ENCODE data around the gene BRICD5. TPM values are rescaled to one million over a fixed set of nuclear protein-coding genes. Genes with fewer than 3 reads are reported as not detected.

BRICD5 gene
- total and polyA plus RNA-seq, 2 donors (not counting 1 experiment from before 2014, with no cell fraction given) = 0.23 to 1.5 TPM

- H3K9me3 ChIP-seq (ENCODE audit: control insufficient read depth, insufficient read depth, low read depth, low read length) = no peaks in the 10 kb centered on the region
- DNase-seq (ENCODE audit: low read depth in 2 of 2) = no peak
- no peak overlapping the region for H3K9ac ChIP-seq (ENCODE audit: insufficient read depth, low read length)
- H3K27me3 ChIP-seq (ENCODE audit: control insufficient read depth, insufficient read depth, low read length) = no peaks in the 10 kb centered on the region
- H3K36me3 ChIP-seq (ENCODE audit: control insufficient read depth, insufficient read depth, low read length) = peaks cover 40% of the 10 kb centered on the region
- H3K4me2 ChIP-seq (ENCODE audit: extremely low read depth, insufficient read depth, low read length) = no peak overlapping the region
- no peak overlapping the region for H3K4me3 ChIP-seq (replicated peaks in 1 of 4; ENCODE audit: control extremely low read depth in 1 of 4, insufficient read depth in 1 of 4, low read depth in 3 of 4, low read length in 4 of 4)
- no peaks in the 10 kb centered on the region for H4K20me1 ChIP-seq (ENCODE audit: control insufficient read depth, extremely low read depth, insufficient read depth, low read length)
- H3K4me1 ChIP-seq (ENCODE audit: control insufficient read depth, extremely low read depth, insufficient read depth, low read length) = no peaks in the 10 kb centered on the region
- no peaks in the 10 kb centered on the region for H3K79me2 ChIP-seq (ENCODE audit: control insufficient read depth, insufficient read depth, low read length)
- H3K27ac ChIP-seq (ENCODE audit: insufficient read depth, low read length) = no peak overlapping the region
- TF ChIP-seq EZH2 (IDR thresholded peaks at IDR 0.05; ENCODE audit: low read length, missing control alignments) = no peak
- TF ChIP-seq CTCF (conservative IDR thresholded peaks at IDR 0.05 in 1 of 2, IDR thresholded peaks at IDR 0.05 in 1 of 2; ENCODE audit: low read depth in 1 of 2, low read length in 2 of 2) = no peak
- H2AFZ ChIP-seq (ENCODE audit: low read length) = no peak overlapping the region
Measured at GRCh38 chr16:2176047-2176446, 34.6 kb downstream of the BRICD5 start.

DNA sequence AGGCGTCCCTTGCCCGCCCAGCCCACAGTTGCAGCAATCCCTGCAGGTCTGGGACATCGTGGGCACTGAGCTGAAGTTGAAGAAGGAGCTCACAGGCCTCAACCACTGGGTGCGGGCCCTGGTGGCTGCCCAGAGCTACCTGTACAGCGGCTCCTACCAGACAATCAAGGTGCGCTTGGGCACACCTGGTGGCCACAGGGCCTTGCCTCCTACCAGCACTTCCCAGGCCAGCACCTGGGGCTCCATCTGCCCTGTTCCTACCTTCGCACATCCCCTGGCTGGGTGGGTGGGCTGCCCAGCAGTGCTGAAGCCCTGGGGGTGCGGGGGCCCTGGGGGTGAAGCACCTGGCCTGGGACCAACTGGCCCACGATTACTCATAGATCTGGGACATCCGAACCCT is 35.2 kb downstream of the BRICD5 start:
- no peak overlapping the region for H2AFZ ChIP-seq (ENCODE audit: low read length)
- H3K36me3 ChIP-seq (ENCODE audit: control insufficient read depth, insufficient read depth, low read length) = peaks cover 43% of the 10 kb centered on the region
- H3K9ac ChIP-seq (ENCODE audit: insufficient read depth, low read length) = no peak overlapping the region
- no peaks in the 10 kb centered on the region for H4K20me1 ChIP-seq (ENCODE audit: control insufficient read depth, extremely low read depth, insufficient read depth, low read length)
- no peaks in the 10 kb centered on the region for H3K9me3 ChIP-seq (ENCODE audit: control insufficient read depth, insufficient read depth, low read depth, low read length)
- H3K79me2 ChIP-seq (ENCODE audit: control insufficient read depth, insufficient read depth, low read length) = no peaks in the 10 kb centered on the region
- no peak for DNase-seq (ENCODE audit: low read depth in 2 of 2)
- H3K27me3 ChIP-seq (ENCODE audit: control insufficient read depth, insufficient read depth, low read length) = no peaks in the 10 kb centered on the region
- H3K27ac ChIP-seq (ENCODE audit: insufficient read depth, low read length) = no peak overlapping the region
- H3K4me3 ChIP-seq (replicated peaks in 1 of 4; ENCODE audit: control extremely low read depth in 1 of 4, insufficient read depth in 1 of 4, low read depth in 3 of 4, low read length in 4 of 4) = no peak overlapping the region
- no peak overlapping the region for H3K4me2 ChIP-seq (ENCODE audit: extremely low read depth, insufficient read depth, low read length)
- TF ChIP-seq EZH2 (IDR thresholded peaks at IDR 0.05; ENCODE audit: low read length, missing control alignments) (no peak), CTCF (conservative IDR thresholded peaks at IDR 0.05 in 1 of 2, IDR thresholded peaks at IDR 0.05 in 1 of 2; ENCODE audit: low read depth in 1 of 2, low read length in 2 of 2) (no peak)
- H3K4me1 ChIP-seq (ENCODE audit: control insufficient read depth, extremely low read depth, insufficient read depth, low read length) = no peaks in the 10 kb centered on the region

DNA sequence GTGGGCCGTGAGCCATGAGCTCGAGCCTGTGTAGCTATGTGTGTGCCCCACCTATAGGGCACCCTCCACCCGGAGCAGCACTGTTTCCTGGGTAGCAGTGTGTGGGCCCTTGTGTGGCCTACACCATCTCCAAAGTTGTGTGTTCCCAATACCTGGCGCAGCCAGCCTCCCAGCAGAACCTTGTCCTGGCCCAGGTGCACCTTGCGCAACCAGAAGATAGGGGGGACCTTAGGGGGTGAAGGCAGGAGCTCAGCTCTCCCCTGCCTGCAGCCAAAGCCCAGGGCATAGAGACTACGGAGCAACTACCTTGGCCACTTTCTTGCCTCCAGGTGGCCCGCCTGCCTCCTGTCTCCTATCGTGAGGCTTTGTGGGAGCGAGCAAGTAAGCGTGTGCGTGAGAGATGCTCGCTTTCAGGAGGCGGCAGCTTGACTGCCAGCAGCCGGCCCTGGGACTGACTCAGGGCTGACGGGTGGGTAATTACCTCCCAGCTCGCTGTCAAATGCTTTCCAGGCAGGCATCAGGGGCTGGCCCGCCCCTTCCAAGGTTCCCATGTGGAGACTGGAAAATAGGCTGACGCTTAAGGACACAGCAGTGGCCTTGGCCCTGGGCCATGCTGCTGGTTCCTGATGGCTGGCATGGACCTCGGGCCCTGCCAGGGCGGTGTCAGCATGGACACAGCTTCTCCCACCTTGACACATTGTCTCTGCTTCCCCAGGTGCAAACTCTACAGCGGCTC is 36.1 kb downstream of the BRICD5 start:
- no peak overlapping the region for H3K4me2 ChIP-seq (ENCODE audit: extremely low read depth, insufficient read depth, low read length)
- no peaks in the 10 kb centered on the region for H3K4me1 ChIP-seq (ENCODE audit: control insufficient read depth, extremely low read depth, insufficient read depth, low read length)
- no peak overlapping the region for H3K9ac ChIP-seq (ENCODE audit: insufficient read depth, low read length)
- no peaks in the 10 kb centered on the region for H4K20me1 ChIP-seq (ENCODE audit: control insufficient read depth, extremely low read depth, insufficient read depth, low read length)
- TF ChIP-seq EZH2 (IDR thresholded peaks at IDR 0.05; ENCODE audit: low read length, missing control alignments) (no peak), CTCF (conservative IDR thresholded peaks at IDR 0.05 in 1 of 2, IDR thresholded peaks at IDR 0.05 in 1 of 2; ENCODE audit: low read depth in 1 of 2, low read length in 2 of 2) (no peak)
- no peak for DNase-seq (ENCODE audit: low read depth in 2 of 2)
- no peaks in the 10 kb centered on the region for H3K9me3 ChIP-seq (ENCODE audit: control insufficient read depth, insufficient read depth, low read depth, low read length)
- no peak overlapping the region for H2AFZ ChIP-seq (ENCODE audit: low read length)
- H3K36me3 ChIP-seq (ENCODE audit: control insufficient read depth, insufficient read depth, low read length) = peaks cover 48% of the 10 kb centered on the region
- no peaks in the 10 kb centered on the region for H3K79me2 ChIP-seq (ENCODE audit: control insufficient read depth, insufficient read depth, low read length)
- no peak overlapping the region for H3K27ac ChIP-seq (ENCODE audit: insufficient read depth, low read length)
- no peaks in the 10 kb centered on the region for H3K27me3 ChIP-seq (ENCODE audit: control insufficient read depth, insufficient read depth, low read length)
- no peak overlapping the region for H3K4me3 ChIP-seq (replicated peaks in 1 of 4; ENCODE audit: control extremely low read depth in 1 of 4, insufficient read depth in 1 of 4, low read depth in 3 of 4, low read length in 4 of 4)

Measured in fibroblast of lung (primary cell).